GOT3 (cell line): ENCODE data around the gene KCNK5.

ENCODE experiments used
- DNase-seq: peaks from one replicate; lab custom pipeline; 2025; ENCODE audit warnings: mixed read lengths; lab: John Stamatoyannopoulos, UW

The KCNK5 gene, protein sequence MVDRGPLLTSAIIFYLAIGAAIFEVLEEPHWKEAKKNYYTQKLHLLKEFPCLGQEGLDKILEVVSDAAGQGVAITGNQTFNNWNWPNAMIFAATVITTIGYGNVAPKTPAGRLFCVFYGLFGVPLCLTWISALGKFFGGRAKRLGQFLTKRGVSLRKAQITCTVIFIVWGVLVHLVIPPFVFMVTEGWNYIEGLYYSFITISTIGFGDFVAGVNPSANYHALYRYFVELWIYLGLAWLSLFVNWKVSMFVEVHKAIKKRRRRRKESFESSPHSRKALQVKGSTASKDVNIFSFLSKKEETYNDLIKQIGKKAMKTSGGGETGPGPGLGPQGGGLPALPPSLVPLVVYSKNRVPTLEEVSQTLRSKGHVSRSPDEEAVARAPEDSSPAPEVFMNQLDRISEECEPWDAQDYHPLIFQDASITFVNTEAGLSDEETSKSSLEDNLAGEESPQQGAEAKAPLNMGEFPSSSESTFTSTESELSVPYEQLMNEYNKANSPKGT

GRCh38 chr6:39228992-39229767 is at the start of gene KCNK5:
Gene KCNK5 (minus strand): TSS chr6:39229475. CDS start chr6:39229111, 364 bp downstream.
- peak; percentile 44 for DNase-seq

- DNase-seq: no peak
Observed at GRCh38 chr6:39276379-39276995, 47.2 kb upstream of the KCNK5 start.

- DNase-seq: no peak
Observed at GRCh38 chr6:39274903-39275302, 45.6 kb upstream of the KCNK5 start.

- DNase-seq: no peak
Observed at GRCh38 chr6:39274471-39274870, 45.2 kb upstream of the KCNK5 start.

- DNase-seq: no peak
Observed at GRCh38 chr6:39273406-39273821, 44.1 kb upstream of the KCNK5 start.

DNA sequence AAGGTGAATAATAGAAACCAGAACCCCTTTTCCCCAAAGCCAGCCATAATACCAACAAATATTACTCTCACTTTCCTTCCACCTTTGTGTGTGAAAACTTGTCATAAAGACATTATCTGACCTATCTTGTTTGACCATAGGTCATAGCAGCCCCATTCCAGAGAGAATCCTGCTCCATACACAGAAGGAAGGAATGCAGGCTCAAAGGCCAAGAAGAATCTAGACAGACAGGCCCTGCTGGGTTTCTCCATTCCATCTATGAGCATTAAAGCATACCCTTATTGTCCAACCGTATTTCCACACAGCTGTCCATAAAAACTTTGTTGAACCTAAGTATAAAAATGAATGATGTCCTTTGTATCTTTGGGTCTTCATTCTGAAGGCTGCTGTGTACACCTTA is 40.7 kb upstream of the KCNK5 start:
- no peak for DNase-seq

DNA sequence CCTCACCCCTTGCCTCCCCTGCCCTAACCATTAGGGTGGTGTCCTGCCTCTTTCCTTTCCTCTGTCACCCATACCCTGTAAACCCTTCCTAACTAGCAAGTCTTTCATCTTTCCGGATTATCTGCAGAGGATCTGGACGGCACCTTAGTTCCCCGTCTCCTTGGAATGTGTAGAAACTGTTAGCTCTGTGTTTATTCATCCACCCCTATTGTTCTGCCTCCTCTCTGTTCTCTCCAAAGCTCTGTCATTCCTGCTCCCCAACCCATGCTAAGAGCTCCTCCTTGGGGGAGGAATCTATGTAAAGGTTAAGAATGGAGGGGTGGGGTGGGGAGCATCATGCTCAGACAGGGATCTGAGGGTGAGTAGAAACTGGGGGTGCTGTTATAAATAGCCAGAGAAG is 39.4 kb upstream of the KCNK5 start:
- no peak for DNase-seq

DNA sequence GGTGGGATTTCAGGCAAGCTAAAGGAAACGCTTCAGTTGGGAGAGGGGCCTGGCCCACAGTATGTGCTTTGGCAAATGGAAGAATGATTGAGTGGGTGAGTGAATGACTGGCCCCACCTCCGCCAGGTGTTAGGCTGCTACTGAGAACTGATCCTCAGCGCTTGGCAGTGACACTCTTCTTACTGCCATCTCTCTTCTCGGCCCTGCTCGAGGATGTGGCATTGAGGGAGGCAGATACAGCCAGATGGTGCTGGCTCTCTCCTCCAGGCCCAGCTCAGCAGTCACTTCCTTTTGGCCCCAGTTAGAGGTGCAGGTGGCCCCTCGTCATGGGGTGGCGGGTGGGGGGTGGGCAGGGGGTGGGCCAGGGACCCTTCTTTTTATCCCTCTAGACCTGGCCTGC is 38.9 kb upstream of the KCNK5 start:
- DNase-seq: no peak

GRCh38 chr6:39266782-39267355 is 37.6 kb upstream of the KCNK5 start:
- DNase-seq: no peak

DNA sequence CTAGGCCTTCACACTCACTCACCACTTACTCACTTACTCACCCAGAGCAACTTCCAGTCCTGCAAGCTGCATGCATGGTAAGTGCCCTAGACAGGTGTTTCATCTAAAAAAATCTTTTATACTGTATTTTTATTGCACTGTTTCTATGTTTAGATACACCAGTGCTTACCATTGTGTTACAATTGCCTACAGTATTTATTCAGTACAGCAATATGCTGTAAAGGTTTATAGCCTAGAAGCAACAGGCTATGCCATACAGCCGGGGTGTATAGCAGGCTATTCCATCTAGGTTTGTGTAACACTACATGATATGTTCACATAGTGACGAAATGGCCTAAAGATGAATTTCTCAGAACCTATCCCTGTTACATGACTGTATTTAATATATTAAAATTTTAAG is 37.1 kb upstream of the KCNK5 start:
- DNase-seq: no peak

GRCh38 chr6:39263303-39264037 is 34.2 kb upstream of the KCNK5 start:
- no peak for DNase-seq

DNA sequence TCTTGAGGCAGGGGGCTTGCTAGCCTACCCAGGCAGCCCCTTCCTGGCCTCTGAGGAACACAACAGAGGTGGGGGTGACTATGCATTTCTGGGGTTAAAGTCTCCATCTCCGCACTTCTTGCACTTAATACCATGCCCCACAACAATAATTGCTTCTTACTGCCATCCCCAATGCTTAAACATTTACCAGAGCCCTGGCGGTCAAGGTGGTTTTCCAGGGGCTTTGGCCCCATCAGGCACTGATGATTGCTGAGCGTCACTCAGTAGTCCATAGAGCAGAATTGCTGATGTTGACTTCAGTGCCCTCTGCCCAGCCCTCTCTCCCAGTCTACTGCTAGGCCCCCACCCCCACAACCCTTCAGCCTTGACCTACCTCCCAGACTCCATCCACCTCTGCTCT is 32.5 kb upstream of the KCNK5 start:
- no peak for DNase-seq

- DNase-seq: no peak
Observed at GRCh38 chr6:39260953-39261352, 31.7 kb upstream of the KCNK5 start.

GRCh38 chr6:39260456-39260855 is 31.2 kb upstream of the KCNK5 start:
- DNase-seq: no peak

GRCh38 chr6:39256294-39256940 is 27.1 kb upstream of the KCNK5 start:
- no peak for DNase-seq

GRCh38 chr6:39254999-39255535 is 25.8 kb upstream of the KCNK5 start:
- DNase-seq: no peak

- no peak for DNase-seq
Observed at GRCh38 chr6:39251406-39251805, 22.1 kb upstream of the KCNK5 start.

DNA sequence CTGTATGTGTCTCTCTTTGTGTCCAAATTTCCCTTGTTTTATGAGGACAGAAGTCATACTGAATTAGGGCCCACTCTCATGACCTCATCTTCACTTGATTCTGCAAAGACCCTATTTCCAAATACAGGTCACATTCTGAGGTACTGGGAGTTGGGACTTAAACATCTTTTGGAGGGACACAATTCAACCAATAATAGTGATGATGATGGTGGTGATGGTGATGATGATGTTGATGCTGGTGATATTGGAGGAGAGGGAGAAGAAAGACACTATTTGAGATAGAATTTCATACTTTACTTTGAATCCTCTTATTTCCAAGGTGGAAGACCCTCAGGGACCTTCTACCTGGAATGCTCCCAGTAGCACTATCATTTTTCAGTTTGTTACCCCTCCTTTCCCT is 21.2 kb upstream of the KCNK5 start:
- no peak for DNase-seq

GRCh38 chr6:39249278-39249677 is 20.0 kb upstream of the KCNK5 start:
- DNase-seq: no peak

GRCh38 chr6:39247667-39248194 is 18.5 kb upstream of the KCNK5 start:
- DNase-seq: no peak

GRCh38 chr6:39243809-39244208 is 14.5 kb upstream of the KCNK5 start:
- DNase-seq: no peak
